CD14-positive monocyte (primary cell): ENCODE data around the gene TES. TPM values are rescaled to one million over a fixed set of nuclear protein-coding genes. Genes with fewer than 3 reads are reported as not detected.

ENCODE experiments used
- DNase-seq, 3 donors: peaks; one replicate each; pipeline ENCODE4 v3.0.0-alpha.2; 2011 to 2022
- H2AFZ ChIP-seq: 2 replicates; pipeline ENCODE4 v1.6.0; 2012; ENCODE audit warnings: mild to moderate bottlenecking, low read depth, low read length, inconsistent platforms; ENCODE audit not compliant: insufficient read depth, poor library complexity, severe bottlenecking
- H3K27ac ChIP-seq, 2 donors: 1 replicate in 1 of 2; 2 replicates in 1 of 2; pipeline ENCODE4 v1.5.1; 2012 to 2013; ENCODE audit warnings: low read length in 2 of 2, control low read depth in 1 of 2, inconsistent platforms in 1 of 2, low read depth in 1 of 2, mild to moderate bottlenecking in 1 of 2
- H3K27me3 ChIP-seq, 2 donors: one replicate each; pipeline versions ENCODE4 v1.6.0 to v1.6.1; 2011 to 2013; ENCODE audit warnings: low read length in 2 of 2; ENCODE audit not compliant: control insufficient read depth in 2 of 2, insufficient read depth in 2 of 2
- H3K36me3 ChIP-seq, 2 donors: replicated peaks in 1 of 2; 1 replicate in 1 of 2; 2 replicates in 1 of 2; pipeline versions ENCODE4 v1.5.1 to v1.6.1; 2012 to 2013; ENCODE audit warnings: low read length in 2 of 2, control low read depth in 1 of 2, inconsistent platforms in 1 of 2, mild to moderate bottlenecking in 1 of 2; ENCODE audit not compliant: insufficient read depth in 2 of 2, control insufficient read depth in 1 of 2
- H3K4me1 ChIP-seq, 2 donors: 1 replicate in 1 of 2; 2 replicates in 1 of 2; pipeline versions ENCODE4 v1.5.1 to v1.6.1; 2012 to 2013; ENCODE audit warnings: low read length in 2 of 2, control low read depth in 1 of 2, inconsistent platforms in 1 of 2, mild to moderate bottlenecking in 1 of 2, moderate library complexity in 1 of 2; ENCODE audit not compliant: insufficient read depth in 2 of 2, control insufficient read depth in 1 of 2
- H3K4me2 ChIP-seq: replicated peaks from 2 replicates; pipeline ENCODE3; 2012; ENCODE audit warnings: low read length, moderate library complexity, mild to moderate bottlenecking; ENCODE audit not compliant: poor library complexity, severe bottlenecking; ENCODE audit errors: extremely low read depth
- H3K4me3 ChIP-seq, 3 experiments: fragments of 200-600 bp in 1 of 3; sonication (generic) in 1 of 3; replicated peaks in 1 of 3; 1 replicate in 2 of 3; 2 replicates in 1 of 3; pipeline ENCODE4 v1.5.1; 2011 to 2013; ENCODE audit warnings: low read length in 3 of 3, mild to moderate bottlenecking in 3 of 3, control low read depth in 2 of 3, low read depth in 2 of 3, inconsistent platforms in 1 of 3, moderate library complexity in 1 of 3
- H3K79me2 ChIP-seq: 2 replicates; pipeline ENCODE4 v1.6.0; 2012; ENCODE audit warnings: mild to moderate bottlenecking, control low read depth, inconsistent platforms, low read length, moderate library complexity; ENCODE audit not compliant: insufficient read depth
- H3K9ac ChIP-seq: 2 replicates; pipeline ENCODE4 v1.6.0; 2017; ENCODE audit warnings: low read length, mild to moderate bottlenecking; ENCODE audit not compliant: insufficient read depth, poor library complexity, severe bottlenecking
- H3K9me3 ChIP-seq, 2 donors: replicated peaks in 1 of 2; 1 replicate in 1 of 2; 2 replicates in 1 of 2; pipeline versions ENCODE4 v1.5.1 to v1.6.1; 2012 to 2013; ENCODE audit warnings: low read length in 2 of 2, control low read depth in 1 of 2; ENCODE audit not compliant: control insufficient read depth in 1 of 2, insufficient read depth in 1 of 2
- H4K20me1 ChIP-seq: 2 replicates; pipeline ENCODE4 v1.6.0; 2012; ENCODE audit warnings: mild to moderate bottlenecking, low read length, control low read depth, moderate library complexity; ENCODE audit not compliant: insufficient read depth
- H3K27ac Mint-ChIP-seq, 7 donors: one replicate each; pipeline ENCODE4 v1.8.0; 2020; ENCODE audit warnings: mild to moderate bottlenecking in 7 of 7, mixed read lengths in 7 of 7, moderate library complexity in 6 of 7, inconsistent platforms in 2 of 7
- H3K27me3 Mint-ChIP-seq, 3 donors: one replicate each; pipeline ENCODE4 v1.8.0; 2021 to 2022; ENCODE audit warnings: low read depth in 3 of 3, mild to moderate bottlenecking in 3 of 3, mixed read lengths in 3 of 3, moderate library complexity in 3 of 3, inconsistent platforms in 1 of 3
- H3K36me3 Mint-ChIP-seq, 2 donors: one replicate each; pipeline ENCODE4 v1.8.0; 2020; ENCODE audit warnings: mixed read lengths in 2 of 2, inconsistent platforms in 1 of 2, mild to moderate bottlenecking in 1 of 2
- H3K4me1 Mint-ChIP-seq: one replicate; pipeline ENCODE4 v1.8.0; 2020; ENCODE audit warnings: mild to moderate bottlenecking, mixed read lengths
- H3K4me3 Mint-ChIP-seq, 2 donors: one replicate each; pipeline ENCODE4 v1.8.0; 2020; ENCODE audit warnings: mild to moderate bottlenecking in 2 of 2, mixed read lengths in 2 of 2, moderate library complexity in 1 of 2
- H3K9me3 Mint-ChIP-seq, 7 donors: one replicate each; pipeline ENCODE4 v1.8.0; 2020 to 2022; ENCODE audit warnings: mixed read lengths in 7 of 7, mild to moderate bottlenecking in 6 of 7, moderate library complexity in 6 of 7, inconsistent platforms in 2 of 7
- WGBS: methylation state at CpG from one replicate; pipeline ENCODE4 v1.1.5; 2013; ENCODE audit warnings: missing lambda C conversion rate; ENCODE audit not compliant: insufficient coverage; 5-methylcytosine and 5-hydroxymethylcytosine counted together
- intact Hi-C, 2 donors: fragments of 100-400 bp; cut with micrococcal nuclease; formaldehyde crosslinking; loops; one replicate each; pipeline versions ENCODE4 v1.15.0 to v1.15.1; 2023
- polyA plus RNA-seq, 3 donors: library from polyadenylated mRNA; depleted of rRNA in 1 of 3; unstranded in 2 of 3; stranded (reverse) in 1 of 3; fragments of 300-500 nt in 2 of 3; fragments of >200 nt in 1 of 3; fragmentation: Illumina TruSeq in 2 of 3; gene quantifications; 1 replicate in 2 of 3; 2 replicates in 1 of 3; pipeline ENCODE4 v1.2.3, GENCODE V29; 2012 to 2021
- TF ChIP-seq, protein P1 (sequence below): fragments of 200-600 bp; IDR thresholded peaks from one replicate; pipeline ENCODE4 v1.8.0; 2022; ENCODE audit warnings: antibody characterized with exemption, mild to moderate bottlenecking

The TES gene
- polyA plus RNA-seq, 3 donors = 61.7 to 104 (median 89.0) TPM

DNA sequence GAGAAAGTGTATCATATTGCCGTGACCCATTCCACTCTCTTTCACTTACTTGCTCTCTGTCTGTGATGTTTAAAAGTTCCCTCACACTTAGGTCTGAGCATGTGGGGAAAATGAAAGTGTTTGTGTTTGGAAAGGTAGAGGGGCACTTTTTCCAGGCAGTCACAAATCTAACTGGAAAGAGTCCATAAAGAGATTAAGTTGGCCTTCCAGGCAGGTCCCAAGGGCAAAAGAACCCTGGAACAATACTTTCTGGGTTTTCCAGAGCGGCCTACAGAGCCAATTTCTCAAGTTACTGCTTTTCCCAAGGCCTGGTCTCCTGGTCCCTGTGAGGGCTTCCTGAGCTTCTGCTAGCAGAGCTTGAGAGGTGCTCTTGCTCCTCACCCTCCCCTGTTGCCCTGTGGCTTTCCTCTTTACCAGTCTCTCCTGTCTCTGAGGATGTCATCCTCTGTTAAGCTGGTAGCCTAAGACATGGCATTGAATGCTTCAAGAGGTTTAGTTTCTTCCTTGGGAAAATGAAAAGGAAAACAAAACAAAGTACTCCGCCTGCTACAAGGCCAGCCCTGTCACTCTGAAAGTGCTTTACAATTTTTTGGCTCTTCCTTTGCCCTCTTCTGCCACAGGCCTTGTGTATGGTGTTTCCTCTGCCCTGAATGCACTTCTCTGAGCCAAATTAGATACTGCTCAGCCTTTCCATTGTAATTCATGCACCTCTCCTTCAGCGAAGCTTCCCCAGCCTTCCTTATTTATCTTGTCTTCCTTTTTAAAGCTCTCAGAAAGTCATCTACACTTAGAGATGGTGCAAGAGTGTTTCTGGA lies 20.1 kb downstream of the TES start:
- Histone ChIP-seq H3K9ac (no peak overlapping the region), H3K27me3 (no peaks in the 10 kb centered on the region), H3K4me2 (peak overlapping the region; percentile 35), H3K9me3 (no peaks in the 10 kb centered on the region), H3K27ac (peak overlapping the region; percentile 48 to 68), H3K4me1 (peaks cover 53 to 67% of the 10 kb centered on the region in 2 donors), H2AFZ (no peak overlapping the region), H3K79me2 (peaks cover 100% of the 10 kb centered on the region), H3K4me3 (peak overlapping the region in 1 of 3 experiments; percentile 12), H4K20me1 (peaks cover 96% of the 10 kb centered on the region), H3K36me3 (peaks cover 0 to 9% of the 10 kb centered on the region in 2 donors)
- TF ChIP-seq, protein P1, sequence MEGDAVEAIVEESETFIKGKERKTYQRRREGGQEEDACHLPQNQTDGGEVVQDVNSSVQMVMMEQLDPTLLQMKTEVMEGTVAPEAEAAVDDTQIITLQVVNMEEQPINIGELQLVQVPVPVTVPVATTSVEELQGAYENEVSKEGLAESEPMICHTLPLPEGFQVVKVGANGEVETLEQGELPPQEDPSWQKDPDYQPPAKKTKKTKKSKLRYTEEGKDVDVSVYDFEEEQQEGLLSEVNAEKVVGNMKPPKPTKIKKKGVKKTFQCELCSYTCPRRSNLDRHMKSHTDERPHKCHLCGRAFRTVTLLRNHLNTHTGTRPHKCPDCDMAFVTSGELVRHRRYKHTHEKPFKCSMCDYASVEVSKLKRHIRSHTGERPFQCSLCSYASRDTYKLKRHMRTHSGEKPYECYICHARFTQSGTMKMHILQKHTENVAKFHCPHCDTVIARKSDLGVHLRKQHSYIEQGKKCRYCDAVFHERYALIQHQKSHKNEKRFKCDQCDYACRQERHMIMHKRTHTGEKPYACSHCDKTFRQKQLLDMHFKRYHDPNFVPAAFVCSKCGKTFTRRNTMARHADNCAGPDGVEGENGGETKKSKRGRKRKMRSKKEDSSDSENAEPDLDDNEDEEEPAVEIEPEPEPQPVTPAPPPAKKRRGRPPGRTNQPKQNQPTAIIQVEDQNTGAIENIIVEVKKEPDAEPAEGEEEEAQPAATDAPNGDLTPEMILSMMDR = no peak
- H3K27me3 Mint-ChIP-seq = no peaks in the 10 kb centered on the region
- peaks cover 69% of the 10 kb centered on the region for H3K4me1 Mint-ChIP-seq
- H3K4me3 Mint-ChIP-seq = peak overlapping the region in 1 of 2 donors; percentile 43
- WGBS = 78% methylated on average over 1 of the region's 4 CpGs
- H3K36me3 Mint-ChIP-seq = peaks cover 0 to 6% of the 10 kb centered on the region in 2 donors
- peak overlapping the region; percentile 48 to 91 (median 73) for H3K27ac Mint-ChIP-seq
- DNase-seq = no peak
- no peaks in the 10 kb centered on the region for H3K9me3 Mint-ChIP-seq
- intact Hi-C loops = loop anchor here in 1 of 2 donors (10.0 kb wide), 1 partner anchor 96 kb away; no protein-coding TSS in a partner anchor

DNA sequence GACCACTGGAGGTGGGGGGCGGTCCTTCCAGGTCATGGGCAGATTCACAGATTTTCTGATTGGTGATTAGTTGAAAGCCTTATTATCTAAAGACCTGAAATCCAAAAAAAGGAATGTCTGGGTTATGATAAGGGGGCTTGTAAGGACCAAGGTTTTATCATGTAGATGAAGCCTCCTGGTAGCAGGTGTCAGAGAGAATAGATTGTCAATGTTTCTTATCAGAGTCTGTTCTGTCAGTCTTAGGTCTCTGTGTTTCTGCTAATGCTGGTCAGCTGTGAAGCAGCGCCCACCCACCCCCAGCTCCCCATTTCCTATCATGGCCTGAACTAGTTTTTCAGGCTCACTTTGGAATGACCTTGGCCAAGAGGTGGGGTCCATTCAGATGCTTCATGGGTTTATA lies 21.2 kb downstream of the TES start:
- WGBS = no CpG with 5 or more reads among the region's 2 CpGs
- peaks cover 64% of the 10 kb centered on the region for H3K4me1 Mint-ChIP-seq

More for the DNA sequence above, 21.2 kb downstream of the TES start:
- H3K36me3 Mint-ChIP-seq = peaks cover 2 to 12% of the 10 kb centered on the region in 2 donors
- no peaks in the 10 kb centered on the region for H3K27me3 Mint-ChIP-seq
- Histone ChIP-seq H2AFZ (no peak overlapping the region), H3K9me3 (no peaks in the 10 kb centered on the region), H3K36me3 (peaks cover 0 to 13% of the 10 kb centered on the region in 2 donors), H3K27me3 (no peaks in the 10 kb centered on the region), H4K20me1 (peaks cover 96% of the 10 kb centered on the region), H3K79me2 (peaks cover 100% of the 10 kb centered on the region), H3K27ac (peak overlapping the region in 1 of 2 donors; percentile 68), H3K4me3 (peak overlapping the region in 1 of 3 experiments; percentile 22), H3K4me1 (peaks cover 53 to 67% of the 10 kb centered on the region in 2 donors), H3K4me2 (peak overlapping the region; percentile 2), H3K9ac (no peak overlapping the region)
- H3K4me3 Mint-ChIP-seq = no peak overlapping the region
- intact Hi-C loops = loop anchor here in 1 of 2 donors (10.0 kb wide), 1 partner anchor 97 kb away; no protein-coding TSS in a partner anchor
- no peak for DNase-seq
- no peaks in the 10 kb centered on the region for H3K9me3 Mint-ChIP-seq
- TF ChIP-seq, protein P1 = no peak
- H3K27ac Mint-ChIP-seq = peak overlapping the region in 1 of 7 donors; percentile 16
